OCI-LY7 (cell line): ENCODE results near the gene DISC1.

Source experiments
- EZH2phosphoT487 ChIP-seq: fragments of 200-600 bp; sonication (generic); IDR thresholded peaks from 2 replicates; pipeline ENCODE4 v1.6.1; 2018; ENCODE audit warnings: low read depth, borderline replicate concordance, mild to moderate bottlenecking, mixed run types, antibody characterized with exemption, low read length, moderate library complexity, mixed read lengths
- TF ChIP-seq, protein P1 (sequence below): fragments of 200-600 bp; sonication (generic); conservative IDR thresholded peaks from 2 replicates; pipeline ENCODE4 v1.5.1; 2014; ENCODE audit warnings: mild to moderate bottlenecking, antibody characterized with exemption, low read length, moderate library complexity, mixed read lengths

DNA sequence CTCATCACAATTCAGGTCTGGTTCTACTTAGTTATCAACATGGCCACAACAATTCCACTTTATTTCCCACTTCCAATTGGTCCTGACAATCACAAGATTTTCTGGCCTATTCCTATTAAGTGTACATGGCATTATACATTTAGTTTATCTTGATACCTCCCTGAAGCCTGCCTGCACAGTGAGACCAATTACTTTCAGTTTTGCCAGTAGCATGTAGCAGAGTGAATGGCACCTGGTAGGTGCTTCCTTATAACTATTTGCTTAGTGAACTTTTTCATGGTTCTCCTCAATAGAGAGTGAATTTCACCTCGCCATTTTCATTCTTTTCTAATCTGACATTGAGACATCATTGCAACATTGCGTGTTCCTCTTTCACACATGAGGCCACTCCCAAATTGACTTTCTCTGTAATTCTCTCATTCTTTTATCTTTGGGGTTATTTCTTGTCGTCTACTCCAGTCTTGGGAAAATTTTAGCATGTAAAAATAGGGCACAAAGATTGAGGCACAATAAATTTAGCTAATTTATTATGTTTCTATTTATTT lies 124.3 kb downstream of the DISC1 start:
- TF ChIP-seq, protein P1, sequence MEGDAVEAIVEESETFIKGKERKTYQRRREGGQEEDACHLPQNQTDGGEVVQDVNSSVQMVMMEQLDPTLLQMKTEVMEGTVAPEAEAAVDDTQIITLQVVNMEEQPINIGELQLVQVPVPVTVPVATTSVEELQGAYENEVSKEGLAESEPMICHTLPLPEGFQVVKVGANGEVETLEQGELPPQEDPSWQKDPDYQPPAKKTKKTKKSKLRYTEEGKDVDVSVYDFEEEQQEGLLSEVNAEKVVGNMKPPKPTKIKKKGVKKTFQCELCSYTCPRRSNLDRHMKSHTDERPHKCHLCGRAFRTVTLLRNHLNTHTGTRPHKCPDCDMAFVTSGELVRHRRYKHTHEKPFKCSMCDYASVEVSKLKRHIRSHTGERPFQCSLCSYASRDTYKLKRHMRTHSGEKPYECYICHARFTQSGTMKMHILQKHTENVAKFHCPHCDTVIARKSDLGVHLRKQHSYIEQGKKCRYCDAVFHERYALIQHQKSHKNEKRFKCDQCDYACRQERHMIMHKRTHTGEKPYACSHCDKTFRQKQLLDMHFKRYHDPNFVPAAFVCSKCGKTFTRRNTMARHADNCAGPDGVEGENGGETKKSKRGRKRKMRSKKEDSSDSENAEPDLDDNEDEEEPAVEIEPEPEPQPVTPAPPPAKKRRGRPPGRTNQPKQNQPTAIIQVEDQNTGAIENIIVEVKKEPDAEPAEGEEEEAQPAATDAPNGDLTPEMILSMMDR, result no peak
- TF ChIP-seq EZH2phosphoT487, result no peak
